ENCODE data around the gene SPACA5. TPM values are rescaled to one million over a fixed set of nuclear protein-coding genes. Genes with fewer than 3 reads are reported as not detected.
"Not testable (repeated sequence)": the region's sequence is repeated elsewhere in the genome, so short reads cannot be mapped to it uniquely, and the experiment has no call there.

SPACA5 gene
- total RNA-seq = not detected in 2 replicates

DNA sequence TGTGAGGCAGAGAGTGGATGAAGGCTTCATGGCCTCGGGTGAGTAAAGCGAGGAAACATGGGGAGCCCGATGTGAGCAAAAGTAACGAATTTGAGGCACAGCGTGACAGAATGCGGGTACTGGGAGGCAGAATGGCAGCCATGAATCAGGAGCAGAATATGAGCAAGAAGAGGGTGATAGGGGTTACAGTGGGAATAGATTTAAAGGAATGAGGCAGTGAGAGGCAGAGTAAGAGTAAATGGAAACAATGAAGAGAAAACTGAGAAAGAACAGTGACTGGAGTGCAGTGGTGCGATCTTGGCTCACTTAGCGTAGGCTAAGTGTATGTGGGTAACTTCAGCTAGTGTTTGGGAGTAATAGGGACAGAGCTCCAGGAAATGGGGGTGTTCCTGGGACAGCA, at the start of gene SPACA5:
SPACA5 (plus strand) TSS at position 301 of the 400 bp plus-strand sequence. CDS start 815 bp downstream, outside the sequence.
- H3K27me3 Mint-ChIP-seq (ENCODE audit: low read depth); H3K27ac Mint-ChIP-seq; H3K4me1 Mint-ChIP-seq (ENCODE audit: low read depth); H3K9me3 Mint-ChIP-seq; H3K4me3 Mint-ChIP-seq (ENCODE audit: low read depth); intact Hi-C loops (cut with micrococcal nuclease); DNase-seq (ENCODE audit: low spot score): not testable (repeated sequence)
- peaks cover 14% of the 10 kb centered on the region for H3K36me3 Mint-ChIP-seq (ENCODE audit: low read depth)

DNA sequence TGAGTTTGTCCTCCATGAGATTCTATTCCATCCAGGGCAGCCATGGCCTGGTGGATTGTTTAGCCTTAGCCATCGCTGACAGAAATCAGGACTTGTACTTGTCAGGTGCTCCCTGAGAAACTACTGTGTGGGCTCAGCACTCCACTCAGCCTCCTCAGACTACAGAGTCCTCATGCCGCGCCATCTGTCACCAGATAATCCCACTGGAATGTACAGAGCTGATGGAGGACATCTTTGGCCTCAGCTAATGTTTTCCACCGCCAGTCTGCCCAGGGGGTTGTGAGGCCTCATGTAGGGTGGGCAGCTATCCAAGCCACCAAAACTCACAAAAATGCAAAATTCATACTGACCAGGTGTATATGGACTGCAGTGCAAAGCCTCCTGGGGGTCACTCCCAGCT, 48.6 kb upstream of the SPACA5 start:
- intact Hi-C loops (cut with micrococcal nuclease) = loop anchor here (2.0 kb wide), 1 partner anchor 69 kb away; no protein-coding TSS in a partner anchor
- H3K27ac Mint-ChIP-seq; H3K4me1 Mint-ChIP-seq (ENCODE audit: low read depth); DNase-seq (ENCODE audit: low spot score); H3K36me3 Mint-ChIP-seq (ENCODE audit: low read depth); H3K27me3 Mint-ChIP-seq (ENCODE audit: low read depth); H3K9me3 Mint-ChIP-seq; H3K4me3 Mint-ChIP-seq (ENCODE audit: low read depth): not testable (repeated sequence)

- Mint-ChIP-seq H3K4me1 (ENCODE audit: low read depth) (no peaks in the 10 kb centered on the region), H3K27me3 (ENCODE audit: low read depth) (no peaks in the 10 kb centered on the region), H3K36me3 (ENCODE audit: low read depth) (no peaks in the 10 kb centered on the region), H3K27ac (no peak overlapping the region), H3K9me3 (no peaks in the 10 kb centered on the region), H3K4me3 (ENCODE audit: low read depth) (no peak overlapping the region)
- no peak for DNase-seq (ENCODE audit: low spot score)
- intact Hi-C loops (cut with micrococcal nuclease) = loop anchor here (2.0 kb wide), 1 partner anchor 68 kb away; no protein-coding TSS in a partner anchor
These were observed 47.9 kb upstream of the SPACA5 start for GRCh38 chrX:47958761-47959342.

DNA sequence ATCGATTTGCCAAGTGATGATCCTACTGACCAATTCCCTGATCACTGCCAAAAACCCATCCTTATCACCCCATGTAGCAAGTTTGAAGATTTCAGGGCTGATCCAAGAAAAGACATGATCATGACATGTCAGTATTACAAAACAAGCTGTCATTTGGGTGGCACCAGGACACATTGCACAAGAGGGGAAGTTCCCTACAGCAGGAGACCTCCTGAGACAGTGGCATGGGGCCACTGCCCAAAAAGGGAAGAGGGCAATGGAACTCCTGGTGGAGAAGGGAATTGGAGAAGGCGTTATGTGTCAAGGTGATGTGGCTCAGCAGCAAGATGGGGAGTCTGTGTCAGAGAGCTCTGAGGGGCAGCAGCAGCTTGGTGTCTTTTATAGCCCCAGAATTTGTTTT, 46.4 kb upstream of the SPACA5 start:
- H3K27me3 Mint-ChIP-seq (ENCODE audit: low read depth) = no peaks in the 10 kb centered on the region
- intact Hi-C loops (cut with micrococcal nuclease) = no loop called here
- H3K36me3 Mint-ChIP-seq (ENCODE audit: low read depth) = peaks cover 3% of the 10 kb centered on the region
- no peak overlapping the region for H3K4me3 Mint-ChIP-seq (ENCODE audit: low read depth)
- H3K4me1 Mint-ChIP-seq (ENCODE audit: low read depth) = no peaks in the 10 kb centered on the region
- no peak for DNase-seq (ENCODE audit: low spot score)
- H3K9me3 Mint-ChIP-seq = peaks cover 7% of the 10 kb centered on the region
- H3K27ac Mint-ChIP-seq = no peak overlapping the region

DNA sequence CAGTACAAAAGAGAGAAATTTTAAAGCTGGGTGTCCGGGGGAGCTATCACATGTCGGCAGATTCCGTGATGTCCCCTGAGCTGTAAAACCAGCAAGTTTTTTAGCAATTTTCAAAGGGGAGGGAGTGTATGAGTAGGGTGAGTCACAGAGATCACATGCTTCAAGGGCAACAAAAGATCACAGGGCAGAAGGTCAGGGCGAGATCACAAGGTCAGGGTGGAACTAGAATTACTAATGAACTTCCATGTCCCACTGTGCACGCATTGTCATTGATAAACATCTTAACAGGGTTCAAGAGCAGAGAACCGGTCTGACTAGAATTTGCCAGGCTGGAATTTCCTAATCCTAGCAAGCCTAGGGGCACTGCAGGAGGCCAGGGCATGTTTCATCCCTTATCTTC, 45.0 kb upstream of the SPACA5 start:
- H3K4me1 Mint-ChIP-seq (ENCODE audit: low read depth); H3K9me3 Mint-ChIP-seq; DNase-seq (ENCODE audit: low spot score); intact Hi-C loops (cut with micrococcal nuclease); H3K36me3 Mint-ChIP-seq (ENCODE audit: low read depth); H3K27me3 Mint-ChIP-seq (ENCODE audit: low read depth); H3K27ac Mint-ChIP-seq; H3K4me3 Mint-ChIP-seq (ENCODE audit: low read depth): not testable (repeated sequence)

DNA sequence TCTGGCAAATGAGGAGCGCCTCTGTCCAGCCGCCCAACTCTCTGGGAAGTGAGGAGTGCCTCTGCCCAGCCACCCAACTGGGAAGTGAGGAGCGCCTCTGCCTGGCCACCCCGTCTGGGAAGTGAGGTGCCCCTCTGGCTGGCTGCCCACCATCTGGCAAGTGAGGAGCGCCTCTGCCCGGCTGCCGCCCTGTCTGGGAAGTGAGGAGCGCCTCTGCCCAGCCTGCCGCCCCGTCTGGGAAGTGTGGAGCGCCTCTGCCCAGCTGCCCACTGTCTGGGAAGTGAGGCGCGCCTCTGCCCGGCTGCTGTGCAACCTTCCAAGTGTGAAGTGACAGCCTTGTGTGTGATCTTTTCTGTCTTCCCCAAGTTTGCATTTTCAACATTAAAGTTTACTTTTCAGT, 41.3 kb upstream of the SPACA5 start:
- H3K27me3 Mint-ChIP-seq (ENCODE audit: low read depth); H3K36me3 Mint-ChIP-seq (ENCODE audit: low read depth); intact Hi-C loops (cut with micrococcal nuclease); H3K4me1 Mint-ChIP-seq (ENCODE audit: low read depth); H3K27ac Mint-ChIP-seq; H3K4me3 Mint-ChIP-seq (ENCODE audit: low read depth); DNase-seq (ENCODE audit: low spot score): not testable (repeated sequence)
- peaks cover 25% of the 10 kb centered on the region for H3K9me3 Mint-ChIP-seq

DNA sequence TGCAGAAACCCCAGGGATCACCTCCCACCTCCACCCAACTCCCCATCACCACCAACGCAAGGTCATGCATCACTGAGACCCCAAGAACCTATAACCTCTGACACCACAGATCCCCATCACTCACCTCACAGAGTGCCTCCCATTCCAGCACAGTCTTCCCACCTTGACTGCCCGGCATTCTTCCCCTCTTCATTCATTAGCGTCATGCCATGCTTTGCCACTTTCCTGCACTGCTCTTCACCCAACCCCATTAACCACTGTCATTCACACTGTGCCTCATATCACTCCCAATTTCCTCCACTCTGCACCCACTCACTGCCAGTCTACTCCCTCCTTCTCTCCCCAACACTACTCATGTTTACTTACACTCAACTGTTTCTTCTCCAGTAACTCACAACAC, 33.6 kb upstream of the SPACA5 start:
- H3K27me3 Mint-ChIP-seq (ENCODE audit: low read depth) = no peaks in the 10 kb centered on the region
- no peak for DNase-seq (ENCODE audit: low spot score)
- intact Hi-C loops (cut with micrococcal nuclease) = no loop called here
- peaks cover 67% of the 10 kb centered on the region for H3K9me3 Mint-ChIP-seq
- no peak overlapping the region for H3K4me3 Mint-ChIP-seq (ENCODE audit: low read depth)
- no peak overlapping the region for H3K27ac Mint-ChIP-seq
- peaks cover 54% of the 10 kb centered on the region for H3K36me3 Mint-ChIP-seq (ENCODE audit: low read depth)
- H3K4me1 Mint-ChIP-seq (ENCODE audit: low read depth) = no peaks in the 10 kb centered on the region

- Mint-ChIP-seq H3K36me3 (ENCODE audit: low read depth) (peaks cover 87% of the 10 kb centered on the region), H3K27me3 (ENCODE audit: low read depth) (no peaks in the 10 kb centered on the region), H3K9me3 (peaks cover 77% of the 10 kb centered on the region), H3K27ac (no peak overlapping the region), H3K4me3 (ENCODE audit: low read depth) (no peak overlapping the region), H3K4me1 (ENCODE audit: low read depth) (no peaks in the 10 kb centered on the region)
- intact Hi-C loops (cut with micrococcal nuclease) = no loop called here
- no peak for DNase-seq (ENCODE audit: low spot score)
These were observed 30.3 kb upstream of the SPACA5 start for GRCh38 chrX:47976254-47977151.

DNA sequence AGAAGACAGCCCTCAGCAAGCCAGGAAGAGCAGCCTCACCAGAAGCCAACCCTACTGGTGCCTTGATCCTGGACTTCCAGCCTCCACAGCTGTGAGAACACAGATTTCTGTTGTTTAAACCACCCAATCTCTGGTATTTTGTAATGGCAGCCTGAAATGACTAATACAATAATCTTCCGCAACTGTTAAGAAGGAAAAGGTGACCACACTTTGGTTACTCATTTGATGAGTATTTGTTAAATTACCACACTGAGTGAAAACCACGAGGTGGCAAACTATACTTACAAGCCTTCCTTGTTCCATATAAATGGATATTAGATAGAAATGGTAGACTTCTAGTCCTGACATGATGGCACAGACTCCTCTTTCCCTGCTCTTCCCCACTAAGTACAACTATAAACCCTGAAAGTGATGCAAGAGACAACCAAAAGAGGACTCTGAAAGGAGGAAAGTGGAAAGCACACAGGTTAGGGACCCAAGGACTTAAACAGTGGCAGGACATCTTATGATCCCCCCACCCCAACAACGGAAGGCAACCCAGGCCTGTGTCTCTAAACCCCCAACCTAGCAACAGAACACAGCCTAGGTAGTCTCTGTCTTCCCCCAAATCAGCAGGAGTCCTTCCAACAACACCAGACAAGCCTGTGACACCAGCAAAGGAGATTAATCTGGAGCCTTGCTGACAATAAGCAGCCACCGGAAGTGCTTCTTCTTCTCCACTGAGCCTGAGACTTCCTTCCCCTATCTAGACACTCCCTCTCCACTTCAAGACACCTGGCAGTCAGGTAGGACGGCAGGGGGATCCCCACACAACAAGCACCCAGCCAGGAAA, 15.3 kb upstream of the SPACA5 start:
- intact Hi-C loops (cut with micrococcal nuclease) = no loop called here
- Mint-ChIP-seq H3K27ac (peak overlapping the region; percentile 39), H3K36me3 (ENCODE audit: low read depth) (peaks cover 94% of the 10 kb centered on the region), H3K4me1 (ENCODE audit: low read depth) (peaks cover 17% of the 10 kb centered on the region), H3K4me3 (ENCODE audit: low read depth) (no peak overlapping the region), H3K9me3 (peaks cover 67% of the 10 kb centered on the region), H3K27me3 (ENCODE audit: low read depth) (no peaks in the 10 kb centered on the region)
- no peak for DNase-seq (ENCODE audit: low spot score)

GRCh38 chrX:47992095-47992380, 14.8 kb upstream of the SPACA5 start:
- no peak for DNase-seq (ENCODE audit: low spot score)
- H3K4me3 Mint-ChIP-seq (ENCODE audit: low read depth) = no peak overlapping the region
- H3K27ac Mint-ChIP-seq = no peak overlapping the region
- peaks cover 94% of the 10 kb centered on the region for H3K36me3 Mint-ChIP-seq (ENCODE audit: low read depth)
- peaks cover 63% of the 10 kb centered on the region for H3K9me3 Mint-ChIP-seq
- intact Hi-C loops (cut with micrococcal nuclease) = no loop called here
- H3K4me1 Mint-ChIP-seq (ENCODE audit: low read depth) = peaks cover 17% of the 10 kb centered on the region
- no peaks in the 10 kb centered on the region for H3K27me3 Mint-ChIP-seq (ENCODE audit: low read depth)

- Mint-ChIP-seq H3K27ac (no peak overlapping the region), H3K27me3 (ENCODE audit: low read depth) (no peaks in the 10 kb centered on the region), H3K36me3 (ENCODE audit: low read depth) (peaks cover 94% of the 10 kb centered on the region), H3K4me3 (ENCODE audit: low read depth) (no peak overlapping the region), H3K4me1 (ENCODE audit: low read depth) (peaks cover 17% of the 10 kb centered on the region), H3K9me3 (peaks cover 64% of the 10 kb centered on the region)
- intact Hi-C loops (cut with micrococcal nuclease) = no loop called here
- no peak for DNase-seq (ENCODE audit: low spot score)
These were observed 14.1 kb upstream of the SPACA5 start for GRCh38 chrX:47992669-47993068.

DNA sequence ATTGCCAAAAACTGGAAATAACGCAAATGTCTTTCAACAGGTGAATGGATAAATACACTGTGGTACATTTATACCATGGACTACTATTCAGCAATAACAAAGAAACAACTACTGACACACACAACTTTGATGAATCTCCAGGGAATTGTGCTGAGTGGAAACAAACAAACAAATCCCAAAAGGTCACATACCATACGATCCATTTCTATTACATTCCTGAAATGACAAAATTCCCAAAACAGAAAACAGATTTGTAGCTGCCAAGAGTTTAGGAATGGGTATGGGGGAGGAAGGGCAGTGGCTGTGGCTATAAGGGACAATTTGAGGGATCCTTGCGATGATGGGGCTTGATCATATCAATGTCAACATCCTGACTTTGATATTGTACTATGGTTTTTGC, 5.5 kb upstream of the SPACA5 start:
- Mint-ChIP-seq H3K27ac (no peak overlapping the region), H3K4me3 (ENCODE audit: low read depth) (no peak overlapping the region), H3K36me3 (ENCODE audit: low read depth) (peaks cover 57% of the 10 kb centered on the region), H3K27me3 (ENCODE audit: low read depth) (no peaks in the 10 kb centered on the region), H3K4me1 (ENCODE audit: low read depth) (peaks cover 15% of the 10 kb centered on the region), H3K9me3 (peaks cover 11% of the 10 kb centered on the region)
- no peak for DNase-seq (ENCODE audit: low spot score)
- intact Hi-C loops (cut with micrococcal nuclease) = no loop called here

DNA sequence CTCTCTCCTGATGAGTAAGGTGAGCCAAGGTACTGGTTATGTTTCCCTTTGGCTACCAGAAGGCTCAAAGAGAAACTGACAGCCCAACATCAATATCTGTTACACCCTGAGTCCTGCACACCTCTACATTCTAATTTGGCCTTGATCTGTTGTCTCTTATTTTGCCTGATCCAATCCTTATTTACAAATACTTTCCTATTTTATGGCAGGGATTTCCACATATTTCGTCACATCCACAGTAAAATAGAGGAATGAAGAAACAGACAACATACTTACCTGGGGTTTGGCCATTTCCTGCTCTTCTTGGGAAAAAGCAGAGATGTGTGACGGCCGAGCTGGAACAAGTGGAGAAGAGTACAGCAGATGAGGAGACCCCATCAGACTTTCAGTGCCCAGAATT, 4.5 kb upstream of the SPACA5 start:
- Mint-ChIP-seq H3K36me3 (ENCODE audit: low read depth) (peaks cover 47% of the 10 kb centered on the region), H3K27ac (peak overlapping the region; percentile 38), H3K9me3 (peaks cover 6% of the 10 kb centered on the region), H3K4me1 (ENCODE audit: low read depth) (peaks cover 15% of the 10 kb centered on the region), H3K27me3 (ENCODE audit: low read depth) (no peaks in the 10 kb centered on the region), H3K4me3 (ENCODE audit: low read depth) (peak overlapping the region; percentile 57)
- DNase-seq (ENCODE audit: low spot score) = no peak
- intact Hi-C loops (cut with micrococcal nuclease) = no loop called here
